Measurements from ENCODE around the gene UGCG. TPM values are rescaled to one million over a fixed set of nuclear protein-coding genes. Genes with fewer than 3 reads are reported as not detected.

Gene UGCG
- total and polyA plus RNA-seq, 2 of the 8 experiments (the other 6 are each of a cell fraction or from before 2014, with no cell fraction given): 14.9 to 34.0 TPM

GRCh38 chr9:111896942-111897600 is 457 bp downstream of the UGCG start (continued):
- TF ChIP-seq, protein P1, sequence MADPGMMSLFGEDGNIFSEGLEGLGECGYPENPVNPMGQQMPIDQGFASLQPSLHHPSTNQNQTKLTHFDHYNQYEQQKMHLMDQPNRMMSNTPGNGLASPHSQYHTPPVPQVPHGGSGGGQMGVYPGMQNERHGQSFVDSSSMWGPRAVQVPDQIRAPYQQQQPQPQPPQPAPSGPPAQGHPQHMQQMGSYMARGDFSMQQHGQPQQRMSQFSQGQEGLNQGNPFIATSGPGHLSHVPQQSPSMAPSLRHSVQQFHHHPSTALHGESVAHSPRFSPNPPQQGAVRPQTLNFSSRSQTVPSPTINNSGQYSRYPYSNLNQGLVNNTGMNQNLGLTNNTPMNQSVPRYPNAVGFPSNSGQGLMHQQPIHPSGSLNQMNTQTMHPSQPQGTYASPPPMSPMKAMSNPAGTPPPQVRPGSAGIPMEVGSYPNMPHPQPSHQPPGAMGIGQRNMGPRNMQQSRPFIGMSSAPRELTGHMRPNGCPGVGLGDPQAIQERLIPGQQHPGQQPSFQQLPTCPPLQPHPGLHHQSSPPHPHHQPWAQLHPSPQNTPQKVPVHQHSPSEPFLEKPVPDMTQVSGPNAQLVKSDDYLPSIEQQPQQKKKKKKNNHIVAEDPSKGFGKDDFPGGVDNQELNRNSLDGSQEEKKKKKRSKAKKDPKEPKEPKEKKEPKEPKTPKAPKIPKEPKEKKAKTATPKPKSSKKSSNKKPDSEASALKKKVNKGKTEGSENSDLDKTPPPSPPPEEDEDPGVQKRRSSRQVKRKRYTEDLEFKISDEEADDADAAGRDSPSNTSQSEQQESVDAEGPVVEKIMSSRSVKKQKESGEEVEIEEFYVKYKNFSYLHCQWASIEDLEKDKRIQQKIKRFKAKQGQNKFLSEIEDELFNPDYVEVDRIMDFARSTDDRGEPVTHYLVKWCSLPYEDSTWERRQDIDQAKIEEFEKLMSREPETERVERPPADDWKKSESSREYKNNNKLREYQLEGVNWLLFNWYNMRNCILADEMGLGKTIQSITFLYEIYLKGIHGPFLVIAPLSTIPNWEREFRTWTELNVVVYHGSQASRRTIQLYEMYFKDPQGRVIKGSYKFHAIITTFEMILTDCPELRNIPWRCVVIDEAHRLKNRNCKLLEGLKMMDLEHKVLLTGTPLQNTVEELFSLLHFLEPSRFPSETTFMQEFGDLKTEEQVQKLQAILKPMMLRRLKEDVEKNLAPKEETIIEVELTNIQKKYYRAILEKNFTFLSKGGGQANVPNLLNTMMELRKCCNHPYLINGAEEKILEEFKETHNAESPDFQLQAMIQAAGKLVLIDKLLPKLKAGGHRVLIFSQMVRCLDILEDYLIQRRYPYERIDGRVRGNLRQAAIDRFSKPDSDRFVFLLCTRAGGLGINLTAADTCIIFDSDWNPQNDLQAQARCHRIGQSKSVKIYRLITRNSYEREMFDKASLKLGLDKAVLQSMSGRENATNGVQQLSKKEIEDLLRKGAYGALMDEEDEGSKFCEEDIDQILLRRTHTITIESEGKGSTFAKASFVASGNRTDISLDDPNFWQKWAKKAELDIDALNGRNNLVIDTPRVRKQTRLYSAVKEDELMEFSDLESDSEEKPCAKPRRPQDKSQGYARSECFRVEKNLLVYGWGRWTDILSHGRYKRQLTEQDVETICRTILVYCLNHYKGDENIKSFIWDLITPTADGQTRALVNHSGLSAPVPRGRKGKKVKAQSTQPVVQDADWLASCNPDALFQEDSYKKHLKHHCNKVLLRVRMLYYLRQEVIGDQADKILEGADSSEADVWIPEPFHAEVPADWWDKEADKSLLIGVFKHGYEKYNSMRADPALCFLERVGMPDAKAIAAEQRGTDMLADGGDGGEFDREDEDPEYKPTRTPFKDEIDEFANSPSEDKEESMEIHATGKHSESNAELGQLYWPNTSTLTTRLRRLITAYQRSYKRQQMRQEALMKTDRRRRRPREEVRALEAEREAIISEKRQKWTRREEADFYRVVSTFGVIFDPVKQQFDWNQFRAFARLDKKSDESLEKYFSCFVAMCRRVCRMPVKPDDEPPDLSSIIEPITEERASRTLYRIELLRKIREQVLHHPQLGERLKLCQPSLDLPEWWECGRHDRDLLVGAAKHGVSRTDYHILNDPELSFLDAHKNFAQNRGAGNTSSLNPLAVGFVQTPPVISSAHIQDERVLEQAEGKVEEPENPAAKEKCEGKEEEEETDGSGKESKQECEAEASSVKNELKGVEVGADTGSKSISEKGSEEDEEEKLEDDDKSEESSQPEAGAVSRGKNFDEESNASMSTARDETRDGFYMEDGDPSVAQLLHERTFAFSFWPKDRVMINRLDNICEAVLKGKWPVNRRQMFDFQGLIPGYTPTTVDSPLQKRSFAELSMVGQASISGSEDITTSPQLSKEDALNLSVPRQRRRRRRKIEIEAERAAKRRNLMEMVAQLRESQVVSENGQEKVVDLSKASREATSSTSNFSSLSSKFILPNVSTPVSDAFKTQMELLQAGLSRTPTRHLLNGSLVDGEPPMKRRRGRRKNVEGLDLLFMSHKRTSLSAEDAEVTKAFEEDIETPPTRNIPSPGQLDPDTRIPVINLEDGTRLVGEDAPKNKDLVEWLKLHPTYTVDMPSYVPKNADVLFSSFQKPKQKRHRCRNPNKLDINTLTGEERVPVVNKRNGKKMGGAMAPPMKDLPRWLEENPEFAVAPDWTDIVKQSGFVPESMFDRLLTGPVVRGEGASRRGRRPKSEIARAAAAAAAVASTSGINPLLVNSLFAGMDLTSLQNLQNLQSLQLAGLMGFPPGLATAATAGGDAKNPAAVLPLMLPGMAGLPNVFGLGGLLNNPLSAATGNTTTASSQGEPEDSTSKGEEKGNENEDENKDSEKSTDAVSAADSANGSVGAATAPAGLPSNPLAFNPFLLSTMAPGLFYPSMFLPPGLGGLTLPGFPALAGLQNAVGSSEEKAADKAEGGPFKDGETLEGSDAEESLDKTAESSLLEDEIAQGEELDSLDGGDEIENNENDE (IDR thresholded peaks at IDR 0.05; ENCODE audit: insufficient replicate concordance, low read length): no peak
- TF ChIP-seq, protein P2, sequence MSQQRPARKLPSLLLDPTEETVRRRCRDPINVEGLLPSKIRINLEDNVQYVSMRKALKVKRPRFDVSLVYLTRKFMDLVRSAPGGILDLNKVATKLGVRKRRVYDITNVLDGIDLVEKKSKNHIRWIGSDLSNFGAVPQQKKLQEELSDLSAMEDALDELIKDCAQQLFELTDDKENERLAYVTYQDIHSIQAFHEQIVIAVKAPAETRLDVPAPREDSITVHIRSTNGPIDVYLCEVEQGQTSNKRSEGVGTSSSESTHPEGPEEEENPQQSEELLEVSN (IDR thresholded peaks at IDR 0.05): peak; percentile 60; the same call in 1 of the 2 replicates
- peak in 1 of 2 experiments; percentile 24; a peak in 2 of 4 replicates for TF ChIP-seq RAD21 (IDR thresholded peaks at IDR 0.05 in 1 of 2, conservative IDR thresholded peaks at IDR 0.05 in 1 of 2; ENCODE audit: low read depth in 2 of 2, low read length in 2 of 2)
- no peak for TF ChIP-seq CREB1 (IDR thresholded peaks at IDR 0.05)
- TF ChIP-seq RBBP5 (IDR thresholded peaks at IDR 0.05; ENCODE audit: borderline replicate concordance, low read depth, low read length): 0 out of 2 replicates have a peak, but pooled peaks have one; percentile 8
- TF ChIP-seq KDM4A (IDR thresholded peaks at IDR 0.05; ENCODE audit: low read depth, low read length, severe bottlenecking): peak; percentile 47
- TF ChIP-seq SAP30 (IDR thresholded peaks at IDR 0.05; ENCODE audit: insufficient read depth, insufficient replicate concordance, low read length): peak; percentile 90
- no peak for TF ChIP-seq BACH1 (IDR thresholded peaks at IDR 0.05; ENCODE audit: low read length)

All from H1 (cell line).